HG03139 (cell line): ENCODE data around the gene SLC25A46.
A peak's percentile ranks its signal among the peaks of the same experiment; 100 is the strongest.
"Not testable (repeated sequence)": the region's sequence is repeated elsewhere in the genome, so short reads cannot be mapped to it uniquely, and the experiment has no call there.

Experiments used
- ATAC-seq: cut with Tn5 transposase; IDR thresholded peaks from one replicate; pipeline ENCODE4 v1.9.1; 2021; ENCODE audit not compliant: unreplicated experiment

The SLC25A46 gene

GRCh38 chr5:110738812-110739651, at the start of gene SLC25A46:
TSS of gene SLC25A46 (plus strand) at chr5:110739007. CDS start at chr5:110739120, 113 bp downstream.
- peak; percentile 97 for ATAC-seq

GRCh38 chr5:110690587-110690986, 48.2 kb upstream of the SLC25A46 start:
- not testable (repeated sequence) for ATAC-seq

GRCh38 chr5:110692669-110693068, 46.1 kb upstream of the SLC25A46 start:
- not testable (repeated sequence) for ATAC-seq

GRCh38 chr5:110702300-110702699, 36.5 kb upstream of the SLC25A46 start:
- ATAC-seq: no peak

GRCh38 chr5:110702704-110703103, 36.1 kb upstream of the SLC25A46 start:
- no peak for ATAC-seq

GRCh38 chr5:110703481-110703880, 35.3 kb upstream of the SLC25A46 start:
- no peak for ATAC-seq

GRCh38 chr5:110705349-110705748, 33.5 kb upstream of the SLC25A46 start:
- ATAC-seq: no peak

- no peak for ATAC-seq
Measured at GRCh38 chr5:110707260-110707844, 31.5 kb upstream of the SLC25A46 start.

- ATAC-seq: peak; percentile 96
Measured at GRCh38 chr5:110716247-110717245, 22.3 kb upstream of the SLC25A46 start.

- no peak for ATAC-seq
Measured at GRCh38 chr5:110718311-110718710, 20.5 kb upstream of the SLC25A46 start.

- peak; percentile 100 for ATAC-seq
Measured at GRCh38 chr5:110726249-110727024, 12.4 kb upstream of the SLC25A46 start, which contains the start of gene TMEM232. TSS of gene TMEM232 (minus strand) at chr5:110726671. CDS start at chr5:110667352, 59,319 bp downstream.

GRCh38 chr5:110727025-110727314, 11.8 kb upstream of the SLC25A46 start:
- ATAC-seq: peak; percentile 42

GRCh38 chr5:110731499-110731898, 7.3 kb upstream of the SLC25A46 start:
- ATAC-seq: not testable (repeated sequence)

- no peak for ATAC-seq
Measured at GRCh38 chr5:110734101-110734500, 4.7 kb upstream of the SLC25A46 start.

- no peak for ATAC-seq
Measured at GRCh38 chr5:110735556-110735955, 3.3 kb upstream of the SLC25A46 start.

- no peak for ATAC-seq
Measured at GRCh38 chr5:110736753-110737152, 2.1 kb upstream of the SLC25A46 start.

GRCh38 chr5:110738503-110738811, 350 bp upstream of the SLC25A46 start:
- peak; percentile 54 for ATAC-seq

- ATAC-seq: peak; percentile 98
Measured at GRCh38 chr5:110751902-110752762, 13.3 kb downstream of the SLC25A46 start.

GRCh38 chr5:110752953-110753352, 14.1 kb downstream of the SLC25A46 start:
- peak; percentile 1 for ATAC-seq

GRCh38 chr5:110753600-110753999, 14.8 kb downstream of the SLC25A46 start:
- no peak for ATAC-seq
